ENCODE measurements around the gene UBE2O.

DNA sequence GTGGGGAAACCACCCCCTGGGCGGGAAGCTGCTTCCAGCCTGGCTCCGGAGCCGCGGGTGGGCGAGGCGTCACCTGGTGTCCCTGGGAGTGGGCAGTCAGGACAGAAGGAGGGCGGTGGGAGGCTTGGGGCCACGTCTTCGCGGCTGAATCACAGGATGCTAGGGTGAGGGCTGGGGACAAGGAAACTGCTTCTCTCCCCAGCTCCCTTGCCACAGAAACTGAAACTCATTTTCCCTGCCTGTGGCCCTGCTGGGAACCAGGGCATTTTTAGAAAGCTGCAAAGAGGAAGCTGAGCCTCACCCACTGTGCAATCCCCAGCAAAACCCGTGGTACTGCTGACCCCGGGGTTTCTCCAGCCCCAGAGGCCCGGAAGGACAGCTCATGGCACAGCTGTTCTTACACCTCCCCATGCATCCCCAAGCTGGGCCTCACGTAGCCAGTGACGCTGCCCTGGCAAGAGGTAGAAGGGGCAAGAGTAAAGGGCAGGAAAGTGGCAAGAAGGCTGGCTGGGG lies 40.1 kb upstream of the UBE2O start:
- TF ChIP-seq, protein P1, sequence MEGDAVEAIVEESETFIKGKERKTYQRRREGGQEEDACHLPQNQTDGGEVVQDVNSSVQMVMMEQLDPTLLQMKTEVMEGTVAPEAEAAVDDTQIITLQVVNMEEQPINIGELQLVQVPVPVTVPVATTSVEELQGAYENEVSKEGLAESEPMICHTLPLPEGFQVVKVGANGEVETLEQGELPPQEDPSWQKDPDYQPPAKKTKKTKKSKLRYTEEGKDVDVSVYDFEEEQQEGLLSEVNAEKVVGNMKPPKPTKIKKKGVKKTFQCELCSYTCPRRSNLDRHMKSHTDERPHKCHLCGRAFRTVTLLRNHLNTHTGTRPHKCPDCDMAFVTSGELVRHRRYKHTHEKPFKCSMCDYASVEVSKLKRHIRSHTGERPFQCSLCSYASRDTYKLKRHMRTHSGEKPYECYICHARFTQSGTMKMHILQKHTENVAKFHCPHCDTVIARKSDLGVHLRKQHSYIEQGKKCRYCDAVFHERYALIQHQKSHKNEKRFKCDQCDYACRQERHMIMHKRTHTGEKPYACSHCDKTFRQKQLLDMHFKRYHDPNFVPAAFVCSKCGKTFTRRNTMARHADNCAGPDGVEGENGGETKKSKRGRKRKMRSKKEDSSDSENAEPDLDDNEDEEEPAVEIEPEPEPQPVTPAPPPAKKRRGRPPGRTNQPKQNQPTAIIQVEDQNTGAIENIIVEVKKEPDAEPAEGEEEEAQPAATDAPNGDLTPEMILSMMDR (IDR thresholded peaks at IDR 0.05; ENCODE audit: low read length) = no peak
- no peak for TF ChIP-seq EZH2 (optimal IDR thresholded peaks at IDR 0.05; ENCODE audit: low read depth, low read length)

All from MM.1S (cell line).